Suppressor macrophage (primary cell): Measurements from ENCODE around the gene FHIP1B.

ENCODE experiments used
- DNase-seq, 4 experiments: peaks; one replicate each; pipeline ENCODE4 v3.0.0-alpha.2; 2020 to 2022

FHIP1B gene

GRCh38 chr11:6199174-6199810 is 35.1 kb downstream of the FHIP1B start, which contains the start of gene OR52W1:
TSS of gene OR52W1 (plus strand) at chr11:6199224. CDS start at chr11:6199224, 0 bp downstream.
- DNase-seq: no peak

GRCh38 chr11:6197466-6198200 is 36.8 kb downstream of the FHIP1B start:
- DNase-seq: no peak

GRCh38 chr11:6196396-6196795 is 38.0 kb downstream of the FHIP1B start:
- DNase-seq: no peak

- peak; percentile 27 to 78 (median 50) for DNase-seq
Observed at GRCh38 chr11:6194065-6194581, 40.3 kb downstream of the FHIP1B start.

- DNase-seq: peak; percentile 57 to 85 (median 64)
Observed at GRCh38 chr11:6191742-6192141, 42.7 kb downstream of the FHIP1B start.

- no peak for DNase-seq
Observed at GRCh38 chr11:6175440-6175839, 59.0 kb downstream of the FHIP1B start.

- DNase-seq: no peak
Observed at GRCh38 chr11:6170226-6170625, 64.2 kb downstream of the FHIP1B start, which contains the start of gene OR52B2. TSS of gene OR52B2 (minus strand) at chr11:6170326. CDS start at chr11:6170326, 0 bp downstream.
